Measurements from ENCODE around the gene PDZK1. TPM values are rescaled to one million over a fixed set of nuclear protein-coding genes. Genes with fewer than 3 reads are reported as not detected.

Gene PDZK1
- total RNA-seq, 4 donors from 2014 or later, result 1.9 to 3.0 (median 2.2) TPM; not detected in 1

DNA sequence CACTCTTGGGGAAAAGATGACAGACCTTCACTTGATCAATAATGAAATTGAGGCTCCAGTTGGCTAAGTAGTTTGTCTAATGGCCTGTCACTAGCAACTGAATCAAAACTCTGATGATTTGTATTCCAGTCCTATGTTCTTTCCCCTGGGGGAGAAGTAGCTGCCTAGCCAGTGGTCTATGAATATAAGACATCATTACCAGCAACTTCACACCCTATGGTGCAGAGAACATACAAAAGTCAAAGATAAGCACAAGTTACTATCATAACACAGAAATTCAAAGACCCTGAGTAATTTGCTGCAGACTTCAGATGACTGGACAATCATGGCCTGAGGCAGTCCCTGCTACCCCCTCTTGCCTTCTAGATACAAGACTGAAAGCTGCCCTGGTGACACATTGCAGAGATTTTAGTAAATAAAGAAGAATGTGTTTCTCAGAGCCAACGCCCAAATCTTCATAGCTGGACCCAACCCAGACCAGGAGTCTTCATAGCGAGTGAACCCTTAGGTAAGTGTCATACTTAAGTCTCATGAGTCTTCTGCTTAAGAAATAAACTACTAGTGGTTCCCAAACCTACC, 993 bp downstream of the PDZK1 start:
- Histone ChIP-seq H3K4me3 (no peak overlapping the region), H3K27me3 (no peaks in the 10 kb centered on the region), H3K27ac (no peak overlapping the region), H3K36me3 (no peaks in the 10 kb centered on the region), H3K4me1 (peaks cover 0 to 8% (median 5%) of the 10 kb centered on the region in 4 donors), H3K9me3 (no peaks in the 10 kb centered on the region)
- in situ Hi-C loops (cut with MboI; ENCODE audit: low pct_ligation_motif_present in 1 of 4, low pct_unique_long_range_greater_than_20kb in 1 of 4, low sequenced_read_pairs in 3 of 4) (no loop called here), intact Hi-C loops (cut with DNase I; ENCODE audit: low total_unique reads) (no loop called here)
- 85% methylated on average over 2 of the region's 2 CpGs; no CpG with 5 or more reads in 1 of the 2 donors for WGBS, 2 donors (ENCODE audit: low coverage in 1 of 2)
- no peak for DNase-seq
- TF ChIP-seq CTCF (IDR thresholded peaks at IDR 0.05) (no peak), EP300 (IDR thresholded peaks at IDR 0.05; ENCODE audit: low read depth) (no peak), POLR2A (IDR thresholded peaks at IDR 0.05) (no peak), POLR2AphosphoS5 (IDR thresholded peaks at IDR 0.05) (no peak)

GRCh38 chr1:145705622-145706021, 1.5 kb downstream of the PDZK1 start:
- WGBS, 2 donors (ENCODE audit: low coverage in 1 of 2), result 90 to 95% methylated on average over 7 of the region's 7 CpGs
- no peak for DNase-seq
- Histone ChIP-seq H3K4me3 (no peak overlapping the region), H3K9me3 (no peaks in the 10 kb centered on the region), H3K36me3 (no peaks in the 10 kb centered on the region), H3K27ac (no peak overlapping the region), H3K27me3 (no peaks in the 10 kb centered on the region), H3K4me1 (peaks cover 0 to 8% (median 4%) of the 10 kb centered on the region in 4 donors)
- intact Hi-C loops (cut with DNase I; ENCODE audit: low total_unique reads) (no loop called here), in situ Hi-C loops (cut with MboI; ENCODE audit: low pct_ligation_motif_present in 1 of 4, low pct_unique_long_range_greater_than_20kb in 1 of 4, low sequenced_read_pairs in 3 of 4) (no loop called here)
- no peak for TF ChIP-seq CTCF (IDR thresholded peaks at IDR 0.05)
- no peak for TF ChIP-seq POLR2AphosphoS5 (IDR thresholded peaks at IDR 0.05)
- TF ChIP-seq EP300 (IDR thresholded peaks at IDR 0.05; ENCODE audit: low read depth), result no peak
- TF ChIP-seq POLR2A (IDR thresholded peaks at IDR 0.05), result no peak

- TF ChIP-seq POLR2AphosphoS5 (IDR thresholded peaks at IDR 0.05) (no peak), POLR2A (IDR thresholded peaks at IDR 0.05) (no peak), CTCF (IDR thresholded peaks at IDR 0.05) (no peak), EP300 (IDR thresholded peaks at IDR 0.05; ENCODE audit: low read depth) (no peak)
- intact Hi-C loops (cut with DNase I; ENCODE audit: low total_unique reads), result no loop called here
- in situ Hi-C loops (cut with MboI; ENCODE audit: low pct_ligation_motif_present in 1 of 4, low pct_unique_long_range_greater_than_20kb in 1 of 4, low sequenced_read_pairs in 3 of 4), result no loop called here
- no peak overlapping the region for H3K27ac ChIP-seq
- H3K9me3 ChIP-seq, result no peaks in the 10 kb centered on the region
- no peaks in the 10 kb centered on the region for H3K36me3 ChIP-seq
- no peak overlapping the region for H3K4me3 ChIP-seq
- WGBS, 2 donors (ENCODE audit: low coverage in 1 of 2), result 83% methylated on average over 7 of the region's 7 CpGs; no CpG with 5 or more reads in 1 of the 2 donors
- no peak for DNase-seq
- H3K4me1 ChIP-seq, result peaks cover 0 to 8% (median 4%) of the 10 kb centered on the region in 4 donors
- no peaks in the 10 kb centered on the region for H3K27me3 ChIP-seq
These were observed 4.3 kb downstream of the PDZK1 start for GRCh38 chr1:145702826-145703225.

- Histone ChIP-seq H3K4me1 (peaks cover 0 to 2% (median under 1%) of the 10 kb centered on the region in 4 donors), H3K27me3 (no peaks in the 10 kb centered on the region), H3K4me3 (no peak overlapping the region), H3K36me3 (no peaks in the 10 kb centered on the region), H3K9me3 (no peaks in the 10 kb centered on the region), H3K27ac (no peak overlapping the region)
- DNase-seq, result no peak
- intact Hi-C loops (cut with DNase I; ENCODE audit: low total_unique reads) (no loop called here), in situ Hi-C loops (cut with MboI; ENCODE audit: low pct_ligation_motif_present in 1 of 4, low pct_unique_long_range_greater_than_20kb in 1 of 4, low sequenced_read_pairs in 3 of 4) (no loop called here)
- TF ChIP-seq POLR2AphosphoS5 (IDR thresholded peaks at IDR 0.05) (no peak), POLR2A (IDR thresholded peaks at IDR 0.05) (no peak), EP300 (IDR thresholded peaks at IDR 0.05; ENCODE audit: low read depth) (no peak), CTCF (IDR thresholded peaks at IDR 0.05) (no peak)
- WGBS, 2 donors (ENCODE audit: low coverage in 1 of 2), result 82 to 86% methylated on average over 2 of the region's 2 CpGs
These were observed 5.1 kb downstream of the PDZK1 start for GRCh38 chr1:145702052-145702451.

Data from transverse colon (tissue), 4 donors.